Measurements from ENCODE around the gene GFI1.
"Not testable (repeated sequence)": the region's sequence is repeated elsewhere in the genome, so short reads cannot be mapped to it uniquely, and the experiment has no call there.

Gene GFI1

GRCh38 chr1:92441316-92441696 is 45.4 kb downstream of the GFI1 start:
- H3K4me3 ChIP-seq (ENCODE audit: low read depth, low read length) = no peak overlapping the region
- DNase-seq (ENCODE audit: low read depth) = no peak
- TF ChIP-seq CTCF (IDR thresholded peaks at IDR 0.05; ENCODE audit: insufficient read depth, low read depth, low read length, missing control alignments) = no peak

GRCh38 chr1:92439291-92439690 is 47.4 kb downstream of the GFI1 start:
- DNase-seq (ENCODE audit: low read depth) = peak; percentile 31
- TF ChIP-seq CTCF (IDR thresholded peaks at IDR 0.05; ENCODE audit: insufficient read depth, low read depth, low read length, missing control alignments) = no peak
- no peak overlapping the region for H3K4me3 ChIP-seq (ENCODE audit: low read depth, low read length)

- H3K4me3 ChIP-seq (ENCODE audit: low read depth, low read length); DNase-seq (ENCODE audit: low read depth): not testable (repeated sequence)
These were observed 52.2 kb downstream of the GFI1 start for GRCh38 chr1:92434572-92434971.

GRCh38 chr1:92430030-92430429 is 56.7 kb downstream of the GFI1 start:
- H3K4me3 ChIP-seq (ENCODE audit: low read depth, low read length) = no peak overlapping the region
- TF ChIP-seq CTCF (IDR thresholded peaks at IDR 0.05; ENCODE audit: insufficient read depth, low read depth, low read length, missing control alignments) = no peak
- no peak for DNase-seq (ENCODE audit: low read depth)

- TF ChIP-seq CTCF (IDR thresholded peaks at IDR 0.05; ENCODE audit: insufficient read depth, low read depth, low read length, missing control alignments) = no peak
- H3K4me3 ChIP-seq (ENCODE audit: low read depth, low read length) = no peak overlapping the region
- no peak for DNase-seq (ENCODE audit: low read depth)
These were observed 61.1 kb downstream of the GFI1 start for GRCh38 chr1:92425617-92426016.
